GM13976 (cell line): Measurements from ENCODE around the gene ELANE.

Experiments used
- DNase-seq: peaks from one replicate; pipeline ENCODE4 v3.0.0; 2012; ENCODE audit warnings: low spot score
- in situ Hi-C: fragments of 300-500 bp; cut with MboI; formaldehyde crosslinking; loops from one replicate; pipeline ENCODE4 v1.12.0; 2022; ENCODE audit warnings: low sequenced_read_pairs, mixed read lengths, inconsistent platforms; ENCODE audit not compliant: unreplicated experiment
- TF ChIP-seq, protein P1 (sequence below): IDR thresholded peaks from 2 replicates; pipeline ENCODE4 v1.5.1; 2012; ENCODE audit warnings: borderline replicate concordance, mild to moderate bottlenecking; ENCODE audit not compliant: insufficient read depth; ENCODE audit errors: extremely low read depth, missing control alignments, control extremely low read depth

The ELANE gene

GRCh38 chr19:897442-898039, 45.4 kb downstream of the ELANE start:
- in situ Hi-C loops, result no loop called here
- TF ChIP-seq, protein P1, sequence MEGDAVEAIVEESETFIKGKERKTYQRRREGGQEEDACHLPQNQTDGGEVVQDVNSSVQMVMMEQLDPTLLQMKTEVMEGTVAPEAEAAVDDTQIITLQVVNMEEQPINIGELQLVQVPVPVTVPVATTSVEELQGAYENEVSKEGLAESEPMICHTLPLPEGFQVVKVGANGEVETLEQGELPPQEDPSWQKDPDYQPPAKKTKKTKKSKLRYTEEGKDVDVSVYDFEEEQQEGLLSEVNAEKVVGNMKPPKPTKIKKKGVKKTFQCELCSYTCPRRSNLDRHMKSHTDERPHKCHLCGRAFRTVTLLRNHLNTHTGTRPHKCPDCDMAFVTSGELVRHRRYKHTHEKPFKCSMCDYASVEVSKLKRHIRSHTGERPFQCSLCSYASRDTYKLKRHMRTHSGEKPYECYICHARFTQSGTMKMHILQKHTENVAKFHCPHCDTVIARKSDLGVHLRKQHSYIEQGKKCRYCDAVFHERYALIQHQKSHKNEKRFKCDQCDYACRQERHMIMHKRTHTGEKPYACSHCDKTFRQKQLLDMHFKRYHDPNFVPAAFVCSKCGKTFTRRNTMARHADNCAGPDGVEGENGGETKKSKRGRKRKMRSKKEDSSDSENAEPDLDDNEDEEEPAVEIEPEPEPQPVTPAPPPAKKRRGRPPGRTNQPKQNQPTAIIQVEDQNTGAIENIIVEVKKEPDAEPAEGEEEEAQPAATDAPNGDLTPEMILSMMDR, result no peak

GRCh38 chr19:898663-899062, 46.6 kb downstream of the ELANE start:
- DNase-seq, result no peak
- in situ Hi-C loops, result no loop called here

More at GRCh38 chr19:897442-898039, 45.4 kb downstream of the ELANE start:
- DNase-seq, result no peak

GRCh38 chr19:899336-900042, 47.4 kb downstream of the ELANE start:
- in situ Hi-C loops, result no loop called here
- no peak for DNase-seq
- TF ChIP-seq, protein P1, result no peak

More at GRCh38 chr19:898663-899062, 46.6 kb downstream of the ELANE start:
- TF ChIP-seq, protein P1, result no peak

- in situ Hi-C loops, result no loop called here
- DNase-seq, result no peak
- TF ChIP-seq, protein P1, result no peak
Measured at GRCh38 chr19:900043-900301, 47.9 kb downstream of the ELANE start.

GRCh38 chr19:900302-901111, 48.4 kb downstream of the ELANE start:
- TF ChIP-seq, protein P1, result no peak
- DNase-seq, result no peak
- in situ Hi-C loops, result no loop called here

DNA sequence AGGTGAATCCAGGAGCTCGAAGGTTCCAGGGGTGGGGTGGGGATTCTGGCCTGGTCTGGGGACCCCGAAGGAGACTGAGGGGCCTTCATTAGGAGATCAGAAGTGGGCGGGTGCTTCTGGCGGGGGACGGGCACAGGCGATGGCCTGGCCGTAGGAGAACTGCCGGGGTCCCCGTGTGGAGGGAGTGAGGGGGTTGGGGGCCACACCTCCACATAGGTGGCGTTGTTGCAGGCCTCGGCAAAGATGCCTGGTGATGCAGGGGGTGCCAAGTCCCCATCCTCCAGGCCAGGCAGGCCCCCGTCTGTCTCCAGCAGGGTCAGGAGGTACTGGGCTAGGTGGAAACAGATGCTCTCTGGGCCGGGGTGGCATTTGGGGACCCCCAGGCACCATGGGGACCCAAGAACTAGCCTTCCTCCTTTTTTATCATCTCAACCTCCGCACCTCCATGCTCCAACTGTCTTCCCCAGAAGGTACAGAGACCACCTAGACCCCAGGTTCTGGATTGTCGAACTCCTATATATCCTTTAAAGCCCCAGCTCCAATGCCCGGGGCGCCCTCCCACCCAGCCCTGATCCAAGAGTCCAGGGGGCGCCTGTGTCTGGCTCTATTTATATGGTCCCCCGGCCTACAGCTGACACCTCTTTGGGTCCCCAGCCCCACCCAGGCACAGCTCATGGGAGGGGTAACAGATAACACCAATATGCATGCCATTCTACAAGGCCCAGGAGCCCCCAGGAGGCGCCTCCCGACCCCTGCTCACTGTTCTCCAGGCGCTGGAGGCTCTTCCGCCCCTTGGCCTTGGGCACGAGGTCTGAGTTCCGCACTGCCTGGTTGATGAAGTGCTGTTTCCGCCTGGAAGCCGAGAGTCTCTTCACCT, 49.4 kb downstream of the ELANE start:
- in situ Hi-C loops, result no loop called here
- no peak for DNase-seq
- TF ChIP-seq, protein P1, result no peak
